ENCODE data around the gene CD300A.

GRCh38 chr17:74528491-74529199 is 62.2 kb downstream of the CD300A start:
- no peak for TF ChIP-seq CTCF (IDR thresholded peaks at IDR 0.05; ENCODE audit: low read depth, low read length, poor library complexity, severe bottlenecking)
- TF ChIP-seq EZH2phosphoT487 (IDR thresholded peaks at IDR 0.05; ENCODE audit: borderline replicate concordance, low read length) = no peak

Data from DOHH2 (cell line).